Measurements from ENCODE around the gene HOPX. TPM values are rescaled to one million over a fixed set of nuclear protein-coding genes. Genes with fewer than 3 reads are reported as not detected.
"Not testable (repeated sequence)": the region's sequence is repeated elsewhere in the genome, so short reads cannot be mapped to it uniquely, and the experiment has no call there.

The HOPX gene
- total RNA-seq, 2 donors from 2014 or later, result 1.6 TPM; not detected in 1

DNA sequence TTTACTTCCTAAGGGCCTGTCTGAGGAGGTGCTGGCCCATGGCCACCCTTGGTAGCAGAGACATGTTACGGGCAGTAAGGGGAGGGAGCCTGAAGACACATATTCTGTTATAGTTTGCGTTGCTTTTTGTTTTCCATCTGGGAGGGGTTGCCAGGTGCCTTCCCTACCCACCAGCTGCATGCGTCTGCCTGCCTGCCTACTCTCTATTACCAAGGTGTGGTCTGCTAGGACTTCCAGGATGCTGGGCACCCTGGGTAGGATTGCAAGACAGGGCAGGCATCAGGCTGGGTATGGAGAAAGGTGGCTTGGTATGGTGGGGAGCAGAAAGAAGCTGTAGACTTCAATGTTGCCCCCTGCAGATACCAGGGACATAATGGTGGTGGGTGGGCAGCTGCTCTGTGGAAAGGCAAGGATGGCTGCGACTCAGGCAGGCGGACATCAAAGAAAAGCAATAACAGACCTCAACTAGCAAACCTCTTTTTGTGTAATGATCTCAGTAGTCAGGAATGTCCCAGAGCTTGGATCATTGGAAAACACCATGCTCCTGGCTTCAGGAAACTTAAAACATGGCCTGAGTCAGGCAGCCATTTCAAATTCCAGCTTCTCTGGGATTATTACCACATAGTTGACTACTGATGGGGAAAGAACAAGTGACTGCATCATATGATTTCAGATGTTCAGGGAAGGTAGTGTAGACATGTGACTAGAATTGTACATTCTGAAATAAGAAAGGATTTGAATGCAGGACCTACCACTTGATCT is 67.8 kb downstream of the HOPX start:
- DNase-seq (no peak), ATAC-seq (no peak)
- H3K27me3 ChIP-seq, result no peaks in the 10 kb centered on the region
- no peaks in the 10 kb centered on the region for H3K36me3 ChIP-seq (replicated peaks in 1 of 2; ENCODE audit: insufficient read depth in 1 of 2, low read depth in 2 of 2)
- no peaks in the 10 kb centered on the region for H3K9me3 ChIP-seq
- intact Hi-C loops (cut with DNase I), result no loop called here
- no peaks in the 10 kb centered on the region for H3K4me1 ChIP-seq
- H3K27ac ChIP-seq, result no peak overlapping the region
- 66 to 79% methylated on average over 5 of the region's 5 CpGs for WGBS, 2 donors
- TF ChIP-seq, protein P1, sequence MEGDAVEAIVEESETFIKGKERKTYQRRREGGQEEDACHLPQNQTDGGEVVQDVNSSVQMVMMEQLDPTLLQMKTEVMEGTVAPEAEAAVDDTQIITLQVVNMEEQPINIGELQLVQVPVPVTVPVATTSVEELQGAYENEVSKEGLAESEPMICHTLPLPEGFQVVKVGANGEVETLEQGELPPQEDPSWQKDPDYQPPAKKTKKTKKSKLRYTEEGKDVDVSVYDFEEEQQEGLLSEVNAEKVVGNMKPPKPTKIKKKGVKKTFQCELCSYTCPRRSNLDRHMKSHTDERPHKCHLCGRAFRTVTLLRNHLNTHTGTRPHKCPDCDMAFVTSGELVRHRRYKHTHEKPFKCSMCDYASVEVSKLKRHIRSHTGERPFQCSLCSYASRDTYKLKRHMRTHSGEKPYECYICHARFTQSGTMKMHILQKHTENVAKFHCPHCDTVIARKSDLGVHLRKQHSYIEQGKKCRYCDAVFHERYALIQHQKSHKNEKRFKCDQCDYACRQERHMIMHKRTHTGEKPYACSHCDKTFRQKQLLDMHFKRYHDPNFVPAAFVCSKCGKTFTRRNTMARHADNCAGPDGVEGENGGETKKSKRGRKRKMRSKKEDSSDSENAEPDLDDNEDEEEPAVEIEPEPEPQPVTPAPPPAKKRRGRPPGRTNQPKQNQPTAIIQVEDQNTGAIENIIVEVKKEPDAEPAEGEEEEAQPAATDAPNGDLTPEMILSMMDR (IDR thresholded peaks at IDR 0.05), result no peak
- TF ChIP-seq POLR2A (IDR thresholded peaks at IDR 0.05), result no peak
- no peak overlapping the region for H3K4me3 ChIP-seq

DNA sequence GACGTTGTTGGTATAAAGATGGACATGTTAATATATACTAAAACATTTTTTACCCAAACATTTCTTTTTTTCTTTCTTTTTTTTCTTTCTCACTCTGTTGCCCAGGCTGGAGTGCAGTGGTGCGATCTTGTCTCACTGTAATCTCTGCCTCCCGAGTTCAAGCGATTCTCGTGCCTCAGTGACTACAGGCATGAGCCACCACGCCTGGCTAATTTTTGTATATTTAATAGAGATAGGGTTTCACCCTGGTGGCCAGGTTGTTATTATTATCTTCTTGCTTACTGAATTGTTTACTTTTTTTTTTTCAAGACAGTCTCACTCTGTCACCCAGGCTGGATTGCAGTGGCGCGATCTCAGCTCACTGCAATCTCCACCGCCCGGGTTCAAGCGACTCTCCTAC is 68.8 kb downstream of the HOPX start:
- ATAC-seq (no peak), DNase-seq (no peak)
- H3K36me3 ChIP-seq (replicated peaks in 1 of 2; ENCODE audit: insufficient read depth in 1 of 2, low read depth in 2 of 2), result no peaks in the 10 kb centered on the region
- TF ChIP-seq, protein P1 (IDR thresholded peaks at IDR 0.05), result no peak
- no peak for TF ChIP-seq POLR2A (IDR thresholded peaks at IDR 0.05)
- 71 to 77% methylated on average over 11 of the region's 11 CpGs for WGBS, 2 donors
- H3K27me3 ChIP-seq, result no peaks in the 10 kb centered on the region
- no peak overlapping the region for H3K4me3 ChIP-seq
- no peaks in the 10 kb centered on the region for H3K9me3 ChIP-seq
- no peaks in the 10 kb centered on the region for H3K4me1 ChIP-seq
- H3K27ac ChIP-seq, result no peak overlapping the region
- intact Hi-C loops (cut with DNase I), result no loop called here

DNA sequence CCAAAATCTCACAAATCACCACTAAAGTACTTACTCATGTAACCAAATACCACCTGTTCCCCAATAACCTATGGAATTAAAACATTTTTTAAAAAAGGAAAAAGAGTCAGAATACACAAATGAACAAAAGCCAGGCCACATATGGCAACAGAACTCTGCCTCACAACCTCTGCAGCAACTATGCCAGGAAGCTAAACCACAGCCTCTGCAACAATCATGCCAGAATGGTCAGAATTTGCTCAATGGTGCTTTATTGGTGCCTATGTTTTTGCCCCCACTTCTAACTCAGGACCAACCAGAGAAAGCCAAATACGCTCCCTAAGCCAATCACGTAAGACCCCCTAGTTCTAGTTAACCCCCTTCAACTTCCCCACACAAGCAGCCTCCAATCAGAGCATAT is 69.6 kb downstream of the HOPX start:
- Histone ChIP-seq H3K4me1 (no peaks in the 10 kb centered on the region), H3K9me3 (no peaks in the 10 kb centered on the region), H3K4me3 (no peak overlapping the region), H3K27me3 (no peaks in the 10 kb centered on the region), H3K36me3 (replicated peaks in 1 of 2; ENCODE audit: insufficient read depth in 1 of 2, low read depth in 2 of 2) (no peaks in the 10 kb centered on the region), H3K27ac (no peak overlapping the region)
- DNase-seq (no peak), ATAC-seq (no peak)
- no peak for TF ChIP-seq POLR2A (IDR thresholded peaks at IDR 0.05)
- TF ChIP-seq, protein P1 (IDR thresholded peaks at IDR 0.05), result no peak
- intact Hi-C loops (cut with DNase I), result no loop called here
- 46 to 48% methylated on average over 2 of the region's 2 CpGs for WGBS, 2 donors

- intact Hi-C loops (cut with DNase I); H3K4me1 ChIP-seq; H3K9me3 ChIP-seq; H3K4me3 ChIP-seq; H3K27ac ChIP-seq; DNase-seq; ATAC-seq; H3K36me3 ChIP-seq (replicated peaks in 1 of 2; ENCODE audit: insufficient read depth in 1 of 2, low read depth in 2 of 2); H3K27me3 ChIP-seq: not testable (repeated sequence)
Observed at GRCh38 chr4:56610170-56610569, 70.9 kb downstream of the HOPX start.

DNA sequence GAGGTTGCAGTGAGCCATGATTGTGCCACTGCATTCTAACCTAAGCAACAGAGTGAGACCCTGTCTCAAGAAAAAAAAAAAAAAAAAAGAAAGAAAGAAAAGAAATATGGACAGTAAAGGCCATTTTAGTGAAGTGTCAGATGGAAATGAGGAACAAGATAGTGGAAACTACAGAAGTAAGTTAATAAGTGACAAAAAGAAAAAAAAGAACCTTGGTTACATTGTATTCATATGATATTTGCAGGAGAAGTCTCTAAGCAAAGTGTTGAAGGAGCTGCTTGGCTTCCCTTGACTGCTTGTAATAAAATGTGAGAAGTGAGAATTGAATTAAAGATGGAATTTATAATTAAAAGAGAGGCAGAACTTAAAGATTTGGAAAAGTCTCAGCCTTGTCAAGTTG is 73.2 kb downstream of the HOPX start:
- no peak overlapping the region for H3K4me3 ChIP-seq
- DNase-seq (no peak), ATAC-seq (no peak)
- no peak overlapping the region for H3K27ac ChIP-seq
- no peaks in the 10 kb centered on the region for H3K36me3 ChIP-seq (replicated peaks in 1 of 2; ENCODE audit: insufficient read depth in 1 of 2, low read depth in 2 of 2)
- no peaks in the 10 kb centered on the region for H3K9me3 ChIP-seq
- no peaks in the 10 kb centered on the region for H3K4me1 ChIP-seq
- TF ChIP-seq, protein P1 (IDR thresholded peaks at IDR 0.05), result no peak
- TF ChIP-seq POLR2A (IDR thresholded peaks at IDR 0.05), result no peak
- intact Hi-C loops (cut with DNase I), result no loop called here
- H3K27me3 ChIP-seq, result no peaks in the 10 kb centered on the region
